WTC11 (cell line): ENCODE measurements around the gene PCSK1N. TPM values are rescaled to one million over a fixed set of nuclear protein-coding genes. Genes with fewer than 3 reads are reported as not detected.

ENCODE experiments used
- ATAC-seq: fragments of 200-7000 bp; cut with Tn5 transposase; 2 replicates; pipeline ENCODE4 v1.10.0; 2021; ENCODE audit warnings: mild to moderate bottlenecking, moderate library complexity
- CTCF ChIA-PET: fragments of 300-600 bp; sonication (Branson Sonifier 250); formaldehyde crosslinking; loops from one replicate; lab custom pipeline; 2021; ENCODE audit warnings: antibody characterized with exemption; lab: Charles Lee
- POLR2A ChIA-PET: fragments of 350-600 bp; sonication (Branson Sonifier 250); formaldehyde crosslinking; loops from one replicate; lab custom pipeline; 2021; ENCODE audit warnings: antibody characterized with exemption; lab: Charles Lee
- DNase-seq: peaks from one replicate; pipeline ENCODE4 v3.0.0; 2021; ENCODE audit warnings: low spot score
- H3K27ac Mint-ChIP-seq: 2 replicates; pipeline ENCODE4 v1.8.0; 2021; ENCODE audit warnings: mixed read lengths
- H3K27me3 Mint-ChIP-seq: 2 replicates; pipeline ENCODE4 v1.8.0; 2021; ENCODE audit warnings: low read depth, mild to moderate bottlenecking, moderate library complexity, mixed read lengths
- H3K36me3 Mint-ChIP-seq: 2 replicates; pipeline ENCODE4 v1.8.0; 2021; ENCODE audit warnings: mixed read lengths
- H3K4me1 Mint-ChIP-seq: 2 replicates; pipeline ENCODE4 v1.8.0; 2022; ENCODE audit warnings: mixed read lengths
- H3K4me3 Mint-ChIP-seq: 2 replicates; pipeline ENCODE4 v1.8.0; 2021; ENCODE audit warnings: mild to moderate bottlenecking, moderate library complexity, mixed read lengths
- H3K9me3 Mint-ChIP-seq: 2 replicates; pipeline ENCODE4 v1.8.0; 2021; ENCODE audit warnings: mixed read lengths
- AFF4 ChIP-seq: sonication (generic); formaldehyde crosslinking; IDR thresholded peaks from 2 replicates; pipeline ENCODE4 v1.8.1; 2023; ENCODE audit warnings: mild to moderate bottlenecking, missing genetic modification reagents, borderline replicate concordance
- CTCF ChIP-seq: fragments of 200-600 bp; IDR thresholded peaks from 2 replicates; pipeline ENCODE4 v1.8.0; 2022; ENCODE audit warnings: antibody characterized with exemption
- ETV6 ChIP-seq: sonication (generic); formaldehyde crosslinking; IDR thresholded peaks from 2 replicates; pipeline ENCODE4 v1.8.1; 2022; ENCODE audit warnings: mild to moderate bottlenecking, missing genetic modification reagents
- NFYB ChIP-seq: sonication (generic); formaldehyde crosslinking; conservative IDR thresholded peaks from 2 replicates; pipeline ENCODE4 v1.8.0; 2022; ENCODE audit warnings: low read depth, missing genetic modification reagents
- NR3C1 ChIP-seq: sonication (generic); formaldehyde crosslinking; conservative IDR thresholded peaks from 2 replicates; pipeline ENCODE4 v1.8.1; 2023; ENCODE audit warnings: low read depth, mild to moderate bottlenecking, missing genetic modification reagents
- OVOL2 ChIP-seq: fragments of 250-450 bp; sonication (Bioruptor Pico); IDR thresholded peaks from 2 replicates; pipeline ENCODE4 v1.9.0; 2021; ENCODE audit warnings: mild to moderate bottlenecking, borderline replicate concordance
- PRRX2 ChIP-seq: fragments of 250-450 bp; sonication (Bioruptor Pico); IDR thresholded peaks from 2 replicates; pipeline ENCODE4 v1.8.0; 2021; ENCODE audit warnings: mild to moderate bottlenecking
- RELA ChIP-seq: sonication (generic); formaldehyde crosslinking; IDR thresholded peaks from 2 replicates; pipeline ENCODE4 v1.8.1; 2022; ENCODE audit warnings: missing genetic modification reagents, mild to moderate bottlenecking, borderline replicate concordance
- ZNF281 ChIP-seq: sonication (generic); formaldehyde crosslinking; IDR thresholded peaks from 2 replicates; pipeline ENCODE4 v1.8.0; 2023; ENCODE audit warnings: mild to moderate bottlenecking, missing genetic modification reagents
- ZNF317 ChIP-seq: sonication (generic); formaldehyde crosslinking; IDR thresholded peaks from 2 replicates; pipeline ENCODE4 v1.8.1; 2023; ENCODE audit warnings: low read depth, mild to moderate bottlenecking, moderate library complexity, missing genetic modification reagents, borderline replicate concordance
- ZNF423 ChIP-seq: fragments of 250-450 bp; sonication (Bioruptor Pico); IDR thresholded peaks from 2 replicates; pipeline ENCODE4 v2.1.2; 2022; ENCODE audit warnings: mild to moderate bottlenecking, moderate library complexity
- ZNF425 ChIP-seq: fragments of 250-450 bp; sonication (Bioruptor Pico); conservative IDR thresholded peaks from 2 replicates; pipeline ENCODE4 v1.9.0; 2021; ENCODE audit warnings: mild to moderate bottlenecking
- ZSCAN18 ChIP-seq: fragments of 250-450 bp; sonication (Bioruptor Pico); IDR thresholded peaks from 2 replicates; pipeline ENCODE4 v2.1.2; 2022; ENCODE audit warnings: mild to moderate bottlenecking, moderate library complexity
- total RNA-seq: library from RNA; stranded (reverse); gene quantifications from 3 replicates; pipeline ENCODE4 v1.2.3, GENCODE V29; 2021

Gene PCSK1N
- total RNA-seq, 1 experiment from 2014 or later: 7.5 TPM

- ATAC-seq: no peak
- no peaks in the 10 kb centered on the region for H3K9me3 Mint-ChIP-seq
- TF ChIP-seq RELA (CRISPR knock-in tag): no peak
- TF ChIP-seq PRRX2 (CRISPR knock-in tag): no peak
- no peak for TF ChIP-seq NFYB (CRISPR knock-in tag)
- no peak for TF ChIP-seq ZNF281
- no peak for TF ChIP-seq CTCF
- TF ChIP-seq ZNF425 (CRISPR knock-in tag): no peak
- TF ChIP-seq, all 79 proteins: peak for 0
- H3K4me1 Mint-ChIP-seq: no peaks in the 10 kb centered on the region
- peaks cover 15% of the 10 kb centered on the region for H3K27me3 Mint-ChIP-seq
- POLR2A ChIA-PET: no interaction called here
- no peaks in the 10 kb centered on the region for H3K36me3 Mint-ChIP-seq
- H3K27ac Mint-ChIP-seq: no peak overlapping the region
- no peak overlapping the region for H3K4me3 Mint-ChIP-seq
- CTCF ChIA-PET: no interaction called here
- DNase-seq: no peak
Measured at GRCh38 chrX:48791063-48791820, 44.2 kb downstream of the PCSK1N start.

- no peaks in the 10 kb centered on the region for H3K4me1 Mint-ChIP-seq
Measured at GRCh38 chrX:48790477-48790876, 44.9 kb downstream of the PCSK1N start.

More at GRCh38 chrX:48790477-48790876, 44.9 kb downstream of the PCSK1N start:
- no peak for DNase-seq
- Mint-ChIP-seq H3K27me3 (peaks cover 15% of the 10 kb centered on the region), H3K9me3 (no peaks in the 10 kb centered on the region), H3K4me3 (no peak overlapping the region), H3K27ac (no peak overlapping the region), H3K36me3 (no peaks in the 10 kb centered on the region)
- TF ChIP-seq RELA (CRISPR knock-in tag) (no peak), ZNF317 (CRISPR knock-in tag) (no peak), ZSCAN18 (no peak), NR3C1 (CRISPR knock-in tag) (no peak), OVOL2 (no peak), ZNF423 (no peak), AFF4 (no peak), ETV6 (no peak)
- POLR2A ChIA-PET: no interaction called here
- no peak for ATAC-seq
- CTCF ChIA-PET: no interaction called here
